Head of caudate nucleus (tissue), 42 donors: Measurements from ENCODE around the gene E2F4.
A peak's percentile ranks its signal among the peaks of the same experiment; 100 is the strongest.

Source experiments
- DNase-seq, 42 donors: peaks; one replicate each; pipeline versions ENCODE4 v3.0.0 to v3.0.0-alpha.2; 2020 to 2021; ENCODE audit warnings: mixed read lengths in 7 of 42
- intact Hi-C: fragments of 100-400 bp; cut with DNase I; formaldehyde crosslinking; loops from one replicate; pipeline ENCODE4 v1.15.0; 2022

Gene E2F4

DNA sequence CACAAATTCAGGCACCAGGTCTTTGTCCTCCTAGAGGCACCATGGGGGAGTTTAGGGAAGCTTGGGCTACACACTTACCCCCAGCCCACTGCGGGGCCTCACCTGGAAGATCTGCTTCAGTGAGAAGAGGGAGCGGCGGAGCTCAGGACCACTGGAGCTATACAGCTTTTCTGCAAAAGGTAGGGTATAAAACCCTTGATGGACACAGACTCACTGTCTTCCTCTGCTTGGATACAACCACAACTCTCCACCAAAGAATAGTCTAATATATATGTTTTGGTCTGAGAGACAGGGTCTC, 46.3 kb downstream of the E2F4 start:
- DNase-seq = no peak
- intact Hi-C loops = no loop called here

DNA sequence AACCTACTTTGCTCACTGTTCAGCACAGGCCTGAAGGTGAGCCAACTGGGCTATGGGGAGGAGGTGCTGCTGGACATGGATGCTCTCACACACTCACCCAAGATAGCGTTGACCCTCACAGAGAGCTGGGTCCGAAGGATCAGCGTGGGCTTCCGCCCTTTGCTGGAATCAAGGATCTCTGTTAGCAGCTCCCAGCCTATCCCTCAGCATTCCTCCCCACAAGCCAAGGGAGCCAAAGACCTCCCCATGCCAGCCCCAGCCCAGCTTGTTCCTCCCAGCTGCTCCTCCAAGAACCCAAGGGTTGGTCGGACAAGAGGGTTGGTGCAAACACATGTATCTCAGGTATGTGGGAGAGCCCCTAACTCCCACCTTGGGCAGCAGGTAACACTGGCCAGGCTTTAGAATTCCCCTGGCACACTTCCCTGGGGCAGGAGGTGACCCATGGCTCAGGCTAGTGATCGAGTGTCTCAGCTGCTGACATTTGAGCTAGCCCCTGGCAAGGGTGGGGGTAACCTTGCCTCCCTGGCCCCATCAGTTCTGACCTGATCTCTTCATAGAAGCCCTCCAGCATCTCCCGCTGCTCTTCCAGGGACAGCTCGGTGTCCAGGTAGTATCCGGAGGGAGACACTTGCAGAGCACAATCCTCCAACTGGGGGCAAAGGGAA, 47.0 kb downstream of the E2F4 start:
- intact Hi-C loops = no loop called here
- no peak for DNase-seq

DNA sequence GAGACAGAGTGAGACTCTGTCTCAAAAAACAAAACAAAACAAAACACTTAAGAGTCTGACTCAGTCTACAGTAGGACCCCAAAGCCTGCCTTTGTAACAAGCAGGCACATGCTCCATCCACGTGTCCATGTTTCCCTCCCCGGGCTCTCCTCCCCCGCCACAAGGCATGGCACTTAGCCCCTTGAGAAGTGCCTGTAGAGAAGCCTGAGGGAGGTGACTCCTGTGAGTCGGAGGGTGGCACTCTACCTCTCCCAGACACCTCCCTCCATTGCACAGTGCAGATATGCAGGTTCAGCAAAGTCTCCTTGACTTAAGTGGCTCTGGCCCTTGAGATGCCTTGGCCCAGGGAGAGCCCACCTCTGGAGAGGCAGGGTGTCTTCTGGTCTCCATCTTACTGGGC, 48.6 kb downstream of the E2F4 start:
- peak in 2 of 42 donors; percentile 18 to 31 for DNase-seq
- intact Hi-C loops = no loop called here

DNA sequence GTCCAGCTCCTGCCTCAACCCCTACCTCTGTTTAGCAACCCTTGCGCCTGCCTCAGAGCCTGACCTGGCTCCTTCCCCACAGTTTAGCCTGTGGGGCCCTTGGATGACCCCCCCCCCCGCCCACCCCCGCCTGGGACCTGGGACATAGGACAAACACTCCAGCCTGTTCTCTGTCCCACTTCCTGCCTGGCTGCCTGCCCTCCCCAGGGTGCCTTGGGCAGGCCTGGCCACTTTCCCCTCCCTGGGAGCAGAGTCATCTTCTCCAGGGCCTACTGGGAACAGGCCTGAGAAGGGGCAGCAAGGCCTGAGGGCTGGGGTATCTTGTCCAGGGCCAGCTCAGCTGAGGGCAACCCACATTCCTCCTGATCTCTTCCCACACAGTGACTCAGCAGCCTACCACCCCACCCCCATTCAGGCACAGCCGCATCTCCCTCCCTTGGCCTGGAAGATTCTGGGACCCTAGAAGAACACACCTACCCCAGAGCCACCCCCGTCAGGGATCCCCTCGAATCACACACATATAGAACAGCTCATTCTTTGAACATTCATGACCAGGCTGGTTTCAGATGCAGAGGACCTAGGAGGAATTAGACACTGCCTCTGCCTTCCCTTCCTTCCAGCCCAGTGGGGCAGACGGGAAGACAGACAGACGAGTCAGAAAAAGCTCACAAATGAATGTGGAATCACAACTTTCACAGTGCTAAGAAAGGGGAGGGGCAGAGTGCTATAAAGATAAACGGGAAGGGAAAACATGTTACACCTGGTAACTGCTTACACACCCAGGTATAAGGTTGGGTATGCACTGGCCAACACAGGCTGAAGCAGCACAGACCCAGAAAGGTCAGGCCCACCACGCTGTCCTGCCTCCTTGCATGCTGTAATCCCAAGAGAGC, 49.3 kb downstream of the E2F4 start:
- peak in 15 of 42 donors; percentile 20 to 68 (median 40) for DNase-seq
- intact Hi-C loops = no loop called here

DNA sequence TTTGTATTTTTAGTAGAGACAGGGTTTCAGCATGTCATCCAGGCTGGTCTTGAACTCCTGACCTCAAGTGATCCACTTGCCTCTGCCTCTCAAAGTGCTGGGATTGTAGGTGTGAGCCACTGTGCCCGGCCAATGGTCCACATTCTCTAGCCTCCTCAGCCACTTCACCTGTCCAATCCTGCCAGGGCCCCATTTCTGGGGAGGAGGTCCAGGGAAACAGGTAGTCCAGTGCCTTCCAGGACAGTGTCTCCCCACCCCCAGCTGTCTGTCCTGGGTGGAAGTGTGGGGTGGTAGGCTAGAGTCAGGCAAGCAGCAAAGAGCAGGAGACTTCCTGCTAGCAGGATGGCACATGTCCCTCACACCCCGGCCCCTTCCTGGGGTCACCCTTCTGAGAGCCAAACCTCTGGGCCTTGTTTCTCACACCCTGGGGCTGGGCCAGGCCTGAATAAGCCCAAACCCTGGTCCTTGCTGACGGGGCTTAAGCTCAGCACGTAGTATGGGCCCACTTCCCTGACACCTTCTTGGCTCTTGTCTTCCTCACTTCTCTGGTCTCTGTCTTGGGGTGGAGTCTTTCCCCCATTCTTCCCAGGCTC, 50.3 kb downstream of the E2F4 start:
- intact Hi-C loops = no loop called here
- DNase-seq = no peak

DNA sequence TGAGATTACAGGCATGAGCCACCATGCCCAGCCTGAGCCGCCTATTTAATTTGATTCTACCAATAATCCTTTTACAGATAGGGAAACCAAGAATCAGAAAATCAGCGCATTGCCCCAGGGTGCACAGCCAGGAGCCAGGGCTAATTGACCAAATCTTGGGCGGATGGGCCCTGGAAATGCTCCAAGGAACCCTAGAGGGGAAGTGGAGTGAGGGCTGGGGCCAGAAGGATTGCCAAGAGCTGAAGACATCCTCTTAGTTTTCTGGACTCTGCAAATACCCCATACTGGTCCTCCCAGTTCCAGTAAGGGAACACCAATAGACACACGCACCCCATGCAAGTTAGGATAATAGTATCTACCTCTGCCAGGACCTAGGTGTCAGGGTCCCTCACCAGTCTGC, 51.5 kb downstream of the E2F4 start:
- peak in 8 of 42 donors; percentile 27 to 62 (median 44) for DNase-seq
- intact Hi-C loops = no loop called here

DNA sequence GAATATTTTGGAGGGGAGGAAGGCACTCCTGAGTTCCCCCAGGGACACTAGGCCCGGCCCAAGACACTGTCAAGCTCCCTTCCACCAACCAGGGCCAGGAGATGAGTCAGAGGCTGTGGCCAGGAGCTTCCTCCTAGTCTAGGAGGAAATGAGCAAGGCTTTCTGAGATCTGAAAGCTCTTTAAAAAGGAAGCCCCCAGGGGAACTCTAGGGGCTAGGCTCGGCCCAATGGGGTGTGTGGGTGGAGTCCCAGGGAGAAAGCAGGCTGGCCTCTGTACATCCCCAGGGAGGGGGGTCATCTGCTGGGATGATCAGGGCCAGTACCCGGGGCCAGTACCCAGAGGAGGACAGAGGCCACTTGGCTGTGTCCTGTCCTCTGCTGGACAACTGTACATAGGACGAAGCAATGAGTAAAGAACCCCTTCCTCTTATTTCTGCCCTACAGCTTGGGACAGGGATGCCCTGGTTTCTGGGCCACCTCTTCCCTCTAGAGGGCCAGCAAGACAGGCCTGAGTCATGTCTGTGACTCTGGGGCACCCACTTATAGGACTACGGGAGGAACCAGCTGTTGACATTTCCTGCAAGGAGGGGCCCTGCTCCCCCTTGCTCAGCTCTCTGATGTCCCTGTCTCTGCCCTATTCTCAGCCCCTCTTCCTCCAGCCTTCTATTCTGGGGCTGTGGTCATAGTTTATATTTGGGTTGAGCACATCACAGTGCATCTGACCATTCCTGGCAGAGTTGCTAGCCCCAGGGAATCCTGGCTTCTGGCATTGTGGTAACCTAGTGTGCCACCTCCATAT, 52.6 kb downstream of the E2F4 start:
- peak in 30 of 42 donors; percentile 18 to 77 (median 50) for DNase-seq

DNA sequence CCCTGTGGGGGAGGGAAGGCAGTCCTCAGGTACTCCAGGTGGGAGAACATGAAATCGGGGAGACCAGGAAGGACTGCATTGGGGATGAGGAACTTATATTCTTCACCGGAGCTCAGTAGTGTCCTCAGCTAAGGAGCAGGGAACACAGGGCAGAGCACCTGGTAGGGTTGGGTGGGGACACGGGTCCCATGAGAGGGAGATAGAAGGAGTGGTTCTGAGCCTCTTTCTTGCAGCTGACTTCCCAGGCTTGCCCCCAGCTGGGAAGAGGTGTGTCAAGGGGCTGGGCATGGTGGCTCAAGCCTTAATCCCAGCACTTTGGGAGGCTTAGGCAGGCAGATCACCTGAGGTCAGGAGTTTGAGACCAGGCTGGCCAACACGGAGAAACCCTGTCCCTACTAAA, 53.2 kb downstream of the E2F4 start:
- intact Hi-C loops = no loop called here
- no peak for DNase-seq

More for the DNA sequence above, 52.6 kb downstream of the E2F4 start:
- intact Hi-C loops = no loop called here

DNA sequence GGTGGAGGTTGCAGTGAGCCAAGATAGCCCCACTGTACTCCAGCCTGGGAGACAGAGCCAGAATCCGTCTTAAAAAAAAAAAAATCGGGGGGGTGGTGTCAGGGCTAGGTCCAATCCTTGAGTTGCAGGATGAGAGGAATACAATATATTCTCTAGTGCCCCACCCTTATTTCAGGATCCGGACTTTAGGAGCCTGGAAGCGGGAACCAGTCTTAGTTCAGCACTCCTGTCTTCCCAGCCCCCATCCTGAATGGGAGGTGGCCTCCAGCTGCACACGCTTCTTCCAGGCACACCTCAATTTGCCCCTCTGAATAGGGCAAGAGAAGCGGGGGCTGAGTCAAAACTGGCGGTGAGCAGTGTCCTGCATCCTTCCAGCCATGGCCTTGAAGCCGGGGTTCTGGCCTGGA, 53.7 kb downstream of the E2F4 start:
- DNase-seq = peak in 1 of 42 donors; percentile 37
- intact Hi-C loops = no loop called here

DNA sequence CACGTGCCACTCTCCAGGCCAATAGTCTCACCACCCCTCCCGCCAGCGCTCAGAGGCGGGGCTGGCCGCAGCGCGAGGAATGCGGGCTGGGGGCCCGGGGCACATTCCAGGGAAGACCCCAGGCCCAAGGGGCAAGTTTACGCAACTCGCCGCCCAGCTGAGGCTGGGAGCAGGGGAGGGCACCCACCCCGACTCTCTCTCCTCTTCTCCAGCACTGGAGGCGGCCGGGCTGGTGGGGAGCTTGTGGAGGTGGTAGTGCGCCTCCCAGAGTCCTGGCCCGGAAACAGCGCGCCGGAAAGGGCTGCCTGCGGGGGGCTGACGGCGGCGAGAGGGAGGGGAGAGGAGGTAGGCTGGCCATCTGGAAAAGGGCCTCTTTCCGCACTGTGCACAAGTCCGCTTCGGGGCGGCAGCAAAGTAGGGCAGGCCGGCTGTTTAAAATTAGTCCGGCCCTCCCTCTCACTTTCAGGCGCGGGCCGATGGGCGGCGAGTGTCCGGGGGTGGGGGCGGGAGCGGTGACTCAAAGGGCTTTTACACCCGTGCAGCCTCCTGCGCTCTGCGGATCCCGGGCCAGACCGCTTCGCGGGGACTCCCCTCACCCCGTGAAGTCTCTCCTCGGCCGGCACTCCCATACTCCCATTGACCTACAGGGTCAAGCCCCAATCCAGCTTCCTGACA, 54.3 kb downstream of the E2F4 start:
- intact Hi-C loops = no loop called here
- DNase-seq = peak in 40 of 42 donors; percentile 24 to 81 (median 66)

DNA sequence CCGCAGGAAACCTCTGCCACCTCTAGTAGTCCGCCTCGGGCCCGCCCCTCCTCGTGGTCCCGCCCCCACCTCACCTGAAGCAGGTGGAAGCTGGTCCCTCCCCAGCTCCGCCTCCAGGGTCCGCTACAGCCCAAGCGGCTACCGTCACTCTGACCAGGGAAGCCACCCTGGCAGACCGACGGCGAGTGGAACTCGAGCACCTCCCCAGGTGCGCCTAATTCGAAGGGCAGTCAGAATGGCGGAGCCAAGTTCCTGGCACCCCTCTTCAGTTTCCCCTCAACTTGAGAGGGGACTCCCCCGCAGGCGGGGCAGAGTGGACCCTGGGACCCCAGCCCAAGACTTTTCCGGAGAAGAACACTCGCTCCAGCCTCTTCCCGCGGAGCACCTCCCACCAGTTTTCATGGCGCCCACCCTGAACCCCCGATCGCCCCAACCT, 54.8 kb downstream of the E2F4 start:
- peak in 7 of 42 donors; percentile 17 to 46 (median 33) for DNase-seq
- intact Hi-C loops = no loop called here

DNA sequence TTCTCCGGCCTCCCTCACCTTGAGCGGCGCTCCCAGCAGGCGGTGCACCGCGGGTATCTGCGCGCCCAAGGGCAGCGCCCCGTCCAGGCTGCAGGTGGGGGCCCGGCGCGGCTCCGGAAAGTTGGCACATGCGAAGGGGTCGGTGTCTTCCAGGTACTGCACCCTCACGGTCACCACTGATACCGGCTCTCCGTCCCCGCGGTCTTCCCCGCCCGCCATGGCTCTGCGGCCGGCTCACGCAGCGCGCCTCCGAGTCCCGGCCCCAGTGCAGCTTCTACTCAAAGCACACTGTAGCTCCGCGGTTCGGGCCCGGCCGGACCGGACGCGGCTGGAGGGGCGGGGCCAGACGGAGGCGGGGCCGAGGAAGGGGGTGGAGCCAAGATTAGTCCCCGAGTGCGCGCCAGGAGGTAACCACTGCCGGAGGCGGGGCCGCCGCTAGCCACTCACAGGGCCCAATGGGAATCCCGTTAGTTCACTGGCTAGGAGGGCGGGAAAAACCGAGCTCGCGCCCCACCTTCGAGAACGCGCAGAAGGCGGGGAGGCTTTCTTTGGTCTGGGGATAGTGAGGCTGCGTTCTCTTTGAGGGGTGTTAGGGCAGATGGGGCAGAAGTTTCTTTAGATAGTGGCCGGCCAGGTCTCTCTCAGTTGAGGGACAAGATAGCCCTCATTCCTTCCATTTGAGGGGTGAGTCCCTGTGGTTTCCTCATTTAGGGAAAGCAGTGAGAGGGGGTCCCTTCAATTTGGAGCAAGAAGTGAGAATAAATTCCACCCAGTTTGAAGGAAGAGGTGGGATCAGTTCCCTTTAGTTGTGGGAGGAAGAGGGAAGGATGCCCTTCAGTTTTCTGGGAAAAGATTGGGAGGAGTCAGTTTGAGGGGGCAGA, 55.5 kb downstream of the E2F4 start, which contains the start of gene FHOD1:
TSS of gene FHOD1 (minus strand) at position 290 of the 881 bp plus-strand sequence. CDS start at position 219, 71 bp downstream.
- intact Hi-C loops = no loop called here
- peak; percentile 89 to 98 (median 96) for DNase-seq

DNA sequence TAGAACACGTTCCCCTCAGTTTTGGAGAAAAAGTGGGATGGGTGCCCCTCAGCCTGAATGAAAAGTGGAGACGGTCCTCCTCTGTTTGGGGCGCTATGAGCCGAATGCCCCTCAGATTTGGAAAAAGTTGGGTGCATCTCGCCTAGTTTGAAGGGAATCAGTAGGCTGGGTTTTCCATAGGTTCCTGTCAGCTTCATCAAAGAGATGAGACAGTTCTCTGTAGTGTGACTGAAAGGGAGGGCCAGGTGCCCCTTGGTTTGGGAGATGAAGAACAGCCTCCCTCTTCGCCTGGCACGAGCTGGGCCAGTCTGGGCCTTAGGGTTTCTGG, 56.1 kb downstream of the E2F4 start:
- intact Hi-C loops = no loop called here
- no peak for DNase-seq
